ENCODE results near the gene PDS5A. TPM values are rescaled to one million over a fixed set of nuclear protein-coding genes. Genes with fewer than 3 reads are reported as not detected.

The PDS5A gene
- total RNA-seq, 1 experiment from 2014 or later = 86.4 TPM

- Histone ChIP-seq H3K79me2 (ENCODE audit: low read depth) (peaks cover 99% of the 10 kb centered on the region), H3K4me2 (no peak overlapping the region), H3K27me3 (ENCODE audit: insufficient read depth, low read depth) (no peaks in the 10 kb centered on the region), H3K9me3 (ENCODE audit: insufficient read depth, low read depth) (no peaks in the 10 kb centered on the region), H3K4me1 (replicated peaks; ENCODE audit: insufficient read depth) (no peaks in the 10 kb centered on the region), H4K20me1 (ENCODE audit: insufficient read depth) (peaks cover 45% of the 10 kb centered on the region), H3K36me3 (ENCODE audit: low read depth) (no peaks in the 10 kb centered on the region), H3K4me3 (no peak overlapping the region), H3F3A (ENCODE audit: insufficient read depth, low read depth) (peaks cover 11% of the 10 kb centered on the region; the same call in 1 of the 2 replicates), H3K27ac (no peak overlapping the region), H3K9me2 (ENCODE audit: insufficient read depth) (no peaks in the 10 kb centered on the region), H2AFZ (no peak overlapping the region)
- BruUV-seq (replicated peaks) = no TSS peak
- POLR2A ChIA-PET (ENCODE audit: unreplicated experiment) = no interaction called here
- CTCF ChIA-PET = interaction anchor here (0.6 kb wide), 1 partner anchor 182 kb away, joined by 3 read pairs; no protein-coding TSS in a partner anchor
- intact Hi-C loops (cut with micrococcal nuclease; ENCODE audit: unreplicated experiment) = no loop called here
- DNase-seq = no peak
- TF ChIP-seq EZH2 (IDR thresholded peaks at IDR 0.05; ENCODE audit: low read depth) (no peak), CTCF (conservative IDR thresholded peaks at IDR 0.05) (no peak)
Observed at GRCh38 chr4:39941682-39942217, 36.0 kb downstream of the PDS5A start.

- H3K4me1 ChIP-seq (replicated peaks; ENCODE audit: insufficient read depth) = no peaks in the 10 kb centered on the region
- no peaks in the 10 kb centered on the region for H3K9me3 ChIP-seq (ENCODE audit: insufficient read depth, low read depth)
- CTCF ChIA-PET = no interaction called here
- no peak for TF ChIP-seq CTCF (conservative IDR thresholded peaks at IDR 0.05)
- TF ChIP-seq EZH2 (IDR thresholded peaks at IDR 0.05; ENCODE audit: low read depth) = no peak
- no peak overlapping the region for H3K4me2 ChIP-seq
- intact Hi-C loops (cut with micrococcal nuclease; ENCODE audit: unreplicated experiment) = no loop called here
- no peak overlapping the region for H2AFZ ChIP-seq
- no peak for DNase-seq
- H4K20me1 ChIP-seq (ENCODE audit: insufficient read depth) = peaks cover 39% of the 10 kb centered on the region
- peaks cover 98% of the 10 kb centered on the region for H3K79me2 ChIP-seq (ENCODE audit: low read depth)
- no peaks in the 10 kb centered on the region for H3K27me3 ChIP-seq (ENCODE audit: insufficient read depth, low read depth)
- H3K27ac ChIP-seq = no peak overlapping the region
- H3K9me2 ChIP-seq (ENCODE audit: insufficient read depth) = no peaks in the 10 kb centered on the region
- H3K4me3 ChIP-seq = no peak overlapping the region
- BruUV-seq (replicated peaks) = no TSS peak
- peaks cover 17% of the 10 kb centered on the region; the same call in 1 of the 2 replicates for H3F3A ChIP-seq (ENCODE audit: insufficient read depth, low read depth)
- H3K36me3 ChIP-seq (ENCODE audit: low read depth) = no peaks in the 10 kb centered on the region
- POLR2A ChIA-PET (ENCODE audit: unreplicated experiment) = no interaction called here
Observed at GRCh38 chr4:39937683-39938268, 39.9 kb downstream of the PDS5A start.

GRCh38 chr4:39936565-39937418 lies 40.9 kb downstream of the PDS5A start:
- intact Hi-C loops (cut with micrococcal nuclease; ENCODE audit: unreplicated experiment) = no loop called here
- Histone ChIP-seq H3K4me3 (no peak overlapping the region), H3K36me3 (ENCODE audit: low read depth) (no peaks in the 10 kb centered on the region), H3K79me2 (ENCODE audit: low read depth) (peaks cover 98% of the 10 kb centered on the region), H3F3A (ENCODE audit: insufficient read depth, low read depth) (peaks cover 17% of the 10 kb centered on the region; the same call in 1 of the 2 replicates), H2AFZ (no peak overlapping the region), H3K9me2 (ENCODE audit: insufficient read depth) (no peaks in the 10 kb centered on the region), H3K9me3 (ENCODE audit: insufficient read depth, low read depth) (no peaks in the 10 kb centered on the region), H4K20me1 (ENCODE audit: insufficient read depth) (peaks cover 35% of the 10 kb centered on the region), H3K27ac (no peak overlapping the region), H3K4me2 (no peak overlapping the region), H3K27me3 (ENCODE audit: insufficient read depth, low read depth) (no peaks in the 10 kb centered on the region), H3K4me1 (replicated peaks; ENCODE audit: insufficient read depth) (no peaks in the 10 kb centered on the region)
- DNase-seq = no peak
- POLR2A ChIA-PET (ENCODE audit: unreplicated experiment) = no interaction called here
- BruUV-seq (replicated peaks) = no TSS peak
- TF ChIP-seq EZH2 (IDR thresholded peaks at IDR 0.05; ENCODE audit: low read depth) (no peak), CTCF (conservative IDR thresholded peaks at IDR 0.05) (no peak)
- CTCF ChIA-PET = no interaction called here

All from PC-9 (cell line).